Endothelial cell (in vitro differentiated cells): ENCODE data around the gene CACNA1D. TPM values are rescaled to one million over a fixed set of nuclear protein-coding genes. Genes with fewer than 3 reads are reported as not detected.
A peak's percentile ranks its signal among the peaks of the same experiment; 100 is the strongest.

Source experiments
- DNase-seq: peaks from one replicate; pipeline ENCODE4 v3.0.0; 2021; ENCODE audit warnings: low spot score
- H3K27ac Mint-ChIP-seq: one replicate; pipeline ENCODE4 v1.8.0; 2021; ENCODE audit warnings: mixed read lengths, inconsistent platforms; ENCODE audit not compliant: unreplicated experiment
- H3K27me3 Mint-ChIP-seq: one replicate; pipeline ENCODE4 v1.8.0; 2021; ENCODE audit warnings: mild to moderate bottlenecking, moderate library complexity, mixed read lengths, inconsistent platforms; ENCODE audit not compliant: unreplicated experiment
- H3K36me3 Mint-ChIP-seq: one replicate; pipeline ENCODE4 v1.8.0; 2021; ENCODE audit warnings: mild to moderate bottlenecking, low read depth, mixed read lengths, inconsistent platforms; ENCODE audit not compliant: unreplicated experiment
- H3K4me1 Mint-ChIP-seq: one replicate; pipeline ENCODE4 v1.8.0; 2021; ENCODE audit warnings: mild to moderate bottlenecking, mixed read lengths, inconsistent platforms; ENCODE audit not compliant: unreplicated experiment
- H3K4me3 Mint-ChIP-seq: one replicate; pipeline ENCODE4 v1.8.0; 2021; ENCODE audit warnings: mild to moderate bottlenecking, mixed read lengths, inconsistent platforms; ENCODE audit not compliant: unreplicated experiment
- H3K9me3 Mint-ChIP-seq: one replicate; pipeline ENCODE4 v1.8.0; 2021; ENCODE audit warnings: mixed read lengths, inconsistent platforms; ENCODE audit not compliant: unreplicated experiment
- total RNA-seq: library from RNA; stranded (reverse); fragmentation: NEBNext Ultra II Directional; extraction: Animal tissue kit (Norgen Biotek cat#: 25700); gene quantifications from one replicate; pipeline ENCODE4 v1.2.1, GENCODE V29; 2021; ENCODE audit not compliant: unreplicated experiment
- TF ChIP-seq, protein P1 (sequence below): fragments of 200-600 bp; sonication (generic); IDR thresholded peaks from one replicate; pipeline ENCODE4 v1.5.0; 2021; ENCODE audit warnings: antibody characterized with exemption; ENCODE audit not compliant: unreplicated experiment

The CACNA1D gene
- total RNA-seq, 1 donor from 2014 or later, result 208 TPM

DNA sequence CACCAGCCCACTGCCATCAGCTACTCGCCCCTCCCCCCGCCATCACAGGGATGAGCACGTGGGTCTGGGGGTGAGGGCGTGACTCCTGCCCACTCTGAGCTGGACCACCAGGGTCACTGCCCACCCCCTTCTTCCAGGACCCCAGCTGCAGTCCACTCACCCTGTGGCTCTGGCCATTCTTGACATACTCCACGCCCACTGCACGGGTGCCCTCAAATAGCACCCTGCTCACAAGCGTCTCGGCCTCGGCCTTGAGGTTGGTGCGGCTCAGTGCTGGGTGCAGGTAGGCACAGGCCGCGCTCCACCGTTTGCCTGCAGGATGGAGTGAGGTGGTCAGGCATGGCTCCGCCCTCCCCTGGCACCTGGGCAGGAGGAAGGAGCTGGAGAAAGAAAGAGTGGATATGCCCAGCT lies 327.9 kb downstream of the CACNA1D start:
- Mint-ChIP-seq H3K4me3 (no peak overlapping the region), H3K27ac (no peak overlapping the region), H3K4me1 (peaks cover 14% of the 10 kb centered on the region), H3K9me3 (no peaks in the 10 kb centered on the region), H3K36me3 (peaks cover 16% of the 10 kb centered on the region), H3K27me3 (peaks cover 18% of the 10 kb centered on the region)
- no peak for DNase-seq
- TF ChIP-seq, protein P1, sequence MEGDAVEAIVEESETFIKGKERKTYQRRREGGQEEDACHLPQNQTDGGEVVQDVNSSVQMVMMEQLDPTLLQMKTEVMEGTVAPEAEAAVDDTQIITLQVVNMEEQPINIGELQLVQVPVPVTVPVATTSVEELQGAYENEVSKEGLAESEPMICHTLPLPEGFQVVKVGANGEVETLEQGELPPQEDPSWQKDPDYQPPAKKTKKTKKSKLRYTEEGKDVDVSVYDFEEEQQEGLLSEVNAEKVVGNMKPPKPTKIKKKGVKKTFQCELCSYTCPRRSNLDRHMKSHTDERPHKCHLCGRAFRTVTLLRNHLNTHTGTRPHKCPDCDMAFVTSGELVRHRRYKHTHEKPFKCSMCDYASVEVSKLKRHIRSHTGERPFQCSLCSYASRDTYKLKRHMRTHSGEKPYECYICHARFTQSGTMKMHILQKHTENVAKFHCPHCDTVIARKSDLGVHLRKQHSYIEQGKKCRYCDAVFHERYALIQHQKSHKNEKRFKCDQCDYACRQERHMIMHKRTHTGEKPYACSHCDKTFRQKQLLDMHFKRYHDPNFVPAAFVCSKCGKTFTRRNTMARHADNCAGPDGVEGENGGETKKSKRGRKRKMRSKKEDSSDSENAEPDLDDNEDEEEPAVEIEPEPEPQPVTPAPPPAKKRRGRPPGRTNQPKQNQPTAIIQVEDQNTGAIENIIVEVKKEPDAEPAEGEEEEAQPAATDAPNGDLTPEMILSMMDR, result no peak

DNA sequence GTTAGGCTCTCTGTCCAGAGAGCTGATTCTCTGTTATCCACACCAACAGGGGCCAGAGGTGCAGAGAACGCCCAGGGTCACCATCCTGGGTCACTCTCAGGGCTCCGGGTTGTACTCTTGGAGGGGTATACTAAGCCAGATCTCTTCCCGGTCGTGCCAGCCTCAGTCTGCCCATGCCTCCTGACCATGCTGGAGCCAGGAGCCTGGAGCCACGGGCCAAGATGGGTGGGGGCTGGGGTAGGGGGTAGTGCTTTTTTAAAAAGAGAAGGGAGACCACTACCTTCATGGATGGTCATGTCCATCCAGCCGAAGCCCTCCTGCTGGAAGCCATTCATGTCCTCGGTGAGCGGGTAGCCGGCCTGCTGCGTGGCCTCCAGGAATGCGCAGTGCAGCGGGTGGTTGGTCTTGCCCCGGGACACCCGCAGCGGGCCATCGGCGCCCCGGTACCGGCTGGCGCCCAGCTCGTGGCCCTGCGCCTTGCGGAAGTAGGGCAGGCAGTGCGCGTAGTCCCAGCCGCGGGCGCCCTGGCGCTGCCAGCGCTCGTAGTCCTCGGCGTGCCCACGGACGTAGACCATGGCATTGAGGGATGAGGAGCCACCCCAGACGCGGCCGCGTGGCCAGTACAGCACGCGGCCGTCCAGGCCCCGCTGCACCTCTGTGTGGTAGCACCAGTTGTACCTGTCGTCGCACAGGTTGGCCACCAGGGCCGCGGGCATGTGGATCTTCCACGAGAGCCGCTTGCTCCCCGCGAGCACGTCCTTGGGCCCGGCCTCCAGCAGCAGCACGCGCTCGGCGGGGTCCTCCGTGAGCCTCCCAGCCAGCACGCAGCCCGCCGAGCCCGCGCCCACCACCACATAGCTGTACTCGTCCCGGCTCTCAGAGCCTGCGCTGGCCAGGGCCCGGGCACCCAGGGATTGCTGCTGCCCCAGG lies 328.9 kb downstream of the CACNA1D start:
- Mint-ChIP-seq H3K4me3 (no peak overlapping the region), H3K9me3 (no peaks in the 10 kb centered on the region)
- DNase-seq, result no peak

DNA sequence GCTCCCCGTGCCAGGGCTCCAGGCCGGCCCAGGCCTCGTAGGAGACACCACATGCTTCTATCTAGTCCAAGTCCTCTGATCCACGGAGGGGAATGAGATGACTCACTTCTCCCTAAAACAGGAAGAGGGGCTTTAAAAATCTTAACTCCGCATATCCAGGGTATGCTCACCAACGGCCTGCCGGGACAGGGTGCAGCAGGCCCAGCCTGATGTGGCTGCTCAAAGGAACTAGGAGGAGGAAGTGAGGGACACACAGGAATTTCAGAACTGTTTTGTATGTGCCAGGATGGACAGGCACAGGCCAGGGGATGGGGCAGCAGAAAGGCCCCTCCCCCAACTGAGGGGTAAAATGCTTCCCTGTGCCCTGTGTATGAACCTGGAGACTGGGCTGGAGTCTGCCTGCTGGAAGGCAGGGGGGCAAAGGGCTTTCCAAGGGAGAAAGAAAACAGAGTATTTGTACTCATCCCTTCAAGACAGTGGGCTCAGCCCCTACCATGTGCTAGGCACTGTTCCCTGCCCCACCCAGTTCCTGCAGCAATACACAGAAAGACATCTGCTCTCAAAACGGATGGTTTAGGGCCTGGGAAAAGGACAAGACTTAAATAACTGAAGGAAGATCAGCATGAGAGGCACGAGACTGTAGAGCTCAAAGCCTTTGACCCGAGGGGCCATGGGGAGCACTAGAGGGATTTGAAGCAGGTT lies 329.7 kb downstream of the CACNA1D start:
- H3K4me1 Mint-ChIP-seq, result peaks cover 14% of the 10 kb centered on the region
- TF ChIP-seq, protein P1, result no peak
- no peak overlapping the region for H3K27ac Mint-ChIP-seq
- no peak for DNase-seq
- no peak overlapping the region for H3K4me3 Mint-ChIP-seq
- no peaks in the 10 kb centered on the region for H3K9me3 Mint-ChIP-seq
- peaks cover 18% of the 10 kb centered on the region for H3K27me3 Mint-ChIP-seq
- H3K36me3 Mint-ChIP-seq, result peaks cover 3% of the 10 kb centered on the region

More for the DNA sequence above, 328.9 kb downstream of the CACNA1D start:
- Mint-ChIP-seq H3K27me3 (peaks cover 18% of the 10 kb centered on the region), H3K4me1 (peaks cover 14% of the 10 kb centered on the region), H3K27ac (no peak overlapping the region), H3K36me3 (peaks cover 10% of the 10 kb centered on the region)
- TF ChIP-seq, protein P1, result peak; percentile 35

DNA sequence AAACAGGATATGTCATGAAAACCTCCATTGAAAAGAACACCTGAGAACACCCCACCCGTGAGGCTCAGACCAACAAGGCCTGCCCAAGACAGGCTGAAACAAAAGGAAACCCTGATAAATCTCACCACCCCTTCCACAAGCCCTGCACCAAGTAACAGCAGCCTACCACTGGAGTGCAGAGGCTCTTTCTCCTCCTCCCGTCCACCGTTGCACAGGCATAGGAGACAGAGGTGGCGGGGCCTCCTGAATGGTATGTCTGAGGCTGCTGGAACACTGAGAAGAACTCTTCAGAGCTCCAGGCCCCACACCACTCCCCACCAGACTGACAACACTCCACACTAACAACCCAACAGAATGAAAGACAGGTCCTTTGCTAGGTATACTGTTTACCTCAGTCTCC lies 330.4 kb downstream of the CACNA1D start:
- DNase-seq, result no peak
- H3K9me3 Mint-ChIP-seq, result no peaks in the 10 kb centered on the region
- TF ChIP-seq, protein P1, result no peak
- H3K4me1 Mint-ChIP-seq, result peaks cover 14% of the 10 kb centered on the region
- peaks cover 17% of the 10 kb centered on the region for H3K27me3 Mint-ChIP-seq
- no peak overlapping the region for H3K27ac Mint-ChIP-seq
- peaks cover 3% of the 10 kb centered on the region for H3K36me3 Mint-ChIP-seq
- no peak overlapping the region for H3K4me3 Mint-ChIP-seq

DNA sequence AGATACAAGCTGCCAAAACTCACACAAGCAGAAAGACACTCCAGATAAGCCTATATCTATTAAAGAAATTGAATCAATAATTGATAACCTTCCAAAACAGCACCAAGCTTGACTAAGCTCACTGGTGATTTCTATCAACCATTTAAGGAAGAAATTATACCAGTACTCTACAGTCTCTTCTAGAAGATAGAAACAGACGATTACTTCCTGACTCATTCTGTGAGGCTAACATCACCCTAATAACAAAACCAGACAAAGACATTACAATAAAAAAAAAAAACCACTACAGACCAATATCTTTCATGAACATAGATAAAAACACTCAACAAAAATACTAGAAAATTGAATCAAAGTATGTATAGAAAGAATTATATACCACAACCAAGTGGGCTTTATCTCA lies 331.6 kb downstream of the CACNA1D start:
- Mint-ChIP-seq H3K36me3 (peaks cover 3% of the 10 kb centered on the region), H3K4me3 (no peak overlapping the region), H3K27ac (no peak overlapping the region), H3K4me1 (peaks cover 14% of the 10 kb centered on the region), H3K27me3 (peaks cover 14% of the 10 kb centered on the region), H3K9me3 (no peaks in the 10 kb centered on the region)
- TF ChIP-seq, protein P1, result no peak
- DNase-seq, result no peak
